Posterior cingulate gyrus (tissue), 11 donors: ENCODE results near the gene CD83.

Experiments
- DNase-seq, 10 donors: peaks; one replicate each; pipeline versions ENCODE4 v3.0.0 to v3.0.0-alpha.2; 2020 to 2021; ENCODE audit warnings: mixed read lengths in 3 of 10
- intact Hi-C: fragments of 100-400 bp; cut with DNase I; formaldehyde crosslinking; loops from one replicate; pipeline ENCODE4 v1.15.1; 2023

CD83 gene

DNA sequence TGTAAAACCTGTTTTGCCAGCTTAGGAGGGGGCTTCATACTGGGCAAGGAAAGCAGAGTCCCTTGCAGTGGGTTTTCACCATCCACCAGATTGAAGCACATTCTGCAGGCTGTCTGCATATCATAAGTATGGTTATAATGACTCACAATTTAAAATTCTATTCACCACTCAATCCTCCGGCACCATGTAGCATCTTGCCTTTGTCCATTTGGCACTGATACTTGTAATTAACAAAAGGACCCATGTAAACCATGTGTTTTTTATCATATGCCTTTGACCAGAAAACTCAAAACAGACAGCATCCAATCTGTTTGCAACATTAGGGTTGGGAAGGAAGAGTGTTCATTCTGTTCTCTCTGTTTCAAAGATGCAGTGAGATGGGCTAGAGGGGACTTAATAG lies 3.0 kb downstream of the CD83 start:
- intact Hi-C loops = loop anchor here (10.0 kb wide), 1 partner anchor 1504 kb away; no protein-coding TSS in a partner anchor
- no peak for DNase-seq

DNA sequence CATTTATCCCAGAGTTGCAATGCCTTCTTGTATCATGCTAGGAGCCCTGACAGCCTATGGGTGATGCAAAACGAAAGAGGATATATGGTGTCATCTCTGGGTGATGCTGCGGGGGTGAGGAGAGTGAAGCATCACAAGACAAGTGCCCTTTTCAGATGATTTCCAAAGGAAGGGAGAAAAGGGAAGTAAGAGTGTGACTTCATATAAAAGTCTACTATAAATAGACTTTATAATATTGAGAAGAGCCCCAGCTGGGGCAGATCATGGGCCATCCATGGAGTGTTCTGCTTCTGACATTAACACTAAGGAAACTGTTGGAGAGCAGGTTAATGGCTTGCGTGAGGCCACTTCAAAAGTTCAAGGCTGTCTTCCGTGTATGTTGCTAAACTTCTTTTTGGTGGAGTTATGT lies 4.4 kb downstream of the CD83 start:
- no peak for DNase-seq
- intact Hi-C loops = loop anchor here (10.0 kb wide), 1 partner anchor 1503 kb away; no protein-coding TSS in a partner anchor

- intact Hi-C loops = loop anchor here (10.0 kb wide), 1 partner anchor 1501 kb away; no protein-coding TSS in a partner anchor
- DNase-seq = no peak
Observed at GRCh38 chr6:14123386-14124111, 6.0 kb downstream of the CD83 start.

- intact Hi-C loops = loop anchor here (10.0 kb wide), 1 partner anchor 1499 kb away; no protein-coding TSS in a partner anchor
- no peak for DNase-seq
Observed at GRCh38 chr6:14125346-14125745, 7.8 kb downstream of the CD83 start.

GRCh38 chr6:14126191-14126590 lies 8.6 kb downstream of the CD83 start:
- intact Hi-C loops = loop anchor here (10.0 kb wide), 1 partner anchor 1499 kb away; no protein-coding TSS in a partner anchor
- peak in 3 of 10 donors; percentile 21 to 85 (median 45) for DNase-seq

DNA sequence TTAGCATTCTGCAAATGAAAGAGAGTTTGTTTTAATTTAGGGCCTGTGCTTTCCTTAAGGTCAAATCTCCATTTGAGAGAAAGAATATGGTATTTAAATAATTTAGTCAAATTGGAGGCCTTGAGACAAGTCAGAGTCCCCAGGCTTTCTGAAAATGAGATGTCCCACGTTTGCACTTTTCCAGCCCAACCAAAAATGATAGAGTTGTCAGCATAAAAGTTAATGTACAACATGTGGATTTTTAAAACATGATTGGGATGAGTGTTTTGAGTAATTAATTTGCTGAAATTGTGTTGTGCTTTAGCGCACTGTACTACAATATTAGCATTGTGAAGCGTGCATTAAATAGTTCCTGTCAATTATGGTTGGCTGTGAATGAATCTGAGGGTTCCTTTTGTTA lies 10.0 kb downstream of the CD83 start:
- intact Hi-C loops = loop anchor here (10.0 kb wide), 1 partner anchor 1497 kb away; no protein-coding TSS in a partner anchor
- no peak for DNase-seq

GRCh38 chr6:14128012-14128411 lies 10.4 kb downstream of the CD83 start:
- intact Hi-C loops = loop anchor here (10.0 kb wide), 1 partner anchor 1497 kb away; no protein-coding TSS in a partner anchor
- DNase-seq = no peak

- intact Hi-C loops = loop anchor here (10.0 kb wide), 1 partner anchor 1496 kb away; no protein-coding TSS in a partner anchor
Observed at GRCh38 chr6:14128746-14129145, 11.2 kb downstream of the CD83 start.

GRCh38 chr6:14129575-14129974 lies 12.0 kb downstream of the CD83 start:
- intact Hi-C loops = loop anchor here (10.0 kb wide), 1 partner anchor 1495 kb away; no protein-coding TSS in a partner anchor
- peak in 9 of 10 donors; percentile 32 to 93 (median 54) for DNase-seq

More at GRCh38 chr6:14128746-14129145, 11.2 kb downstream of the CD83 start:
- no peak for DNase-seq

DNA sequence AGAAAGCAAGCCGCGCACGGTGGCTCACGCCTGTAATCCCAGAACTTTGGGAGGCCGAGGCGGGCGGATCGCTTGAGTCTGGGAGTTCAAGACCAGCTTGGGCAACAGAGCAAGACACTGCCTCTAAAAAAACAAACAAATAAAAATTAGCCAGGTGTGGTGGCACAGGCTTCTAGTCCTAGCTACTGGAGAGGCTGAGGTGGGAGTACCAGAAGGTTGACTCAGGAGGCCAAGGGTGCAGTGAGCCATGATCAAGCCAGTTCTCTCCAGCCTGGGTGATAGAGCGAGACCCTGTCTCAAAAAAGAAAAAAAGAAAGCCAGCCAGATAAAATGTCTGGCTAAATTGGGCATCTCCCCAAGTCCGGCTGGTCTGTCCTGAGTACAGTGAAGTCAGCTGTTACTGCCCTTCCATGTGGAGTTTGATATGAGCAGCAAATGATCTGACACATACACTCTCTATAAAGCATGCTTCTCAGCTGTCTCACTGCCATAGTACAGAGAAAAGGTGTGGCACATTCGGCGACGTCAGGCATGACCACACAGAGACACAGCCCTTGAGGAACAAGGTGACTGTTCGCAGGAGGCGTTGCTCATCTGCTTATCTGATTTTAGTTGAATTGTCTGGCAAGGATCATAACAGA lies 13.0 kb downstream of the CD83 start:
- no peak for DNase-seq
- intact Hi-C loops = no loop called here

DNA sequence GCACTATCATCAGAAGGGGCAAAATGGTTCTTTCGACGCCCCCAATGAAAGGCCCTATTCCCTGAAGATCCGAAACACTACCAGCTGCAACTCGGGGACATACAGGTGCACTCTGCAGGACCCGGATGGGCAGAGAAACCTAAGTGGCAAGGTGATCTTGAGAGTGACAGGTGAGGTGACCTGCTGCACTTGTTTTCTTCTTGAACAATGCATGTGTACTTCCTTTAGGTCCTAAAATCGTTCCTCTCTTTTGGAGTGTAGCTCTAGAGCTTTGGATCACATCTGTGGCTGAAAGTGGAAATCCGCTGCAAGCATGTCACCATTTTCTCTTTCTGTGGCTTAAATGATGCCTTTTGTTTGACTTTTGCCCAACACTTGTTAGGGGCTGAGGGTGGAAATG lies 14.0 kb downstream of the CD83 start:
- intact Hi-C loops = no loop called here
- DNase-seq = no peak

DNA sequence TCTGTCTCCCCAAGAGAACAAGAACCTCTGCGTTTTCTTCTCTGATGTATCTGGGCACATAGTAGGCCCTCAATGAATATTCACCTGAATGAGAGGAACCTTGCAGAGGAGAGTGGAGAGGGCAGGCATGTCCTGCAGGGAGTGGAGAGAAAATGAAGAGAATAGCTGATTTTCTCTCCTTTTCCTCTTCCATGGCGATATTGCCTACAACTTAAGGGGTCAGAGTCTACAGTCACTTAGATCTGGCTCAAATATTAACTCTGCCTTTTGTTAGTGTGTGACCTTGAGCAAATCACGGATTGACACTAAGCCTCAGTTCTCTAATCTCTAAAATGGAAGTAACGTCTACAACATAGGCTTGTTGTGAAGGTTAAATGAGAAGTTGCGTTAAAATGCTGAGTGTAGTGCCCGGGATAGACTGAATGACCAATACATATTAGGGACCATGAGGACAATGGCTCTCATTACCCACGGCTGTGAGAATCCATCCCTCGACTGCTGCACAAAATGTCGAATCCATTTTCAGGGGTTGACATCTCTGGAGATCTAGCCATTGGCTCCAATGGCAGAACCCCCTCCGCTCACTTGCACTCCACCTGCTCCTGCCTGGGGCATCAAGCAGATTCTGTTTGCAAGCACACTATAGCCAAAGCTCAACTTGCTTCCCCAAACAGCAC lies 14.8 kb downstream of the CD83 start:
- intact Hi-C loops = no loop called here
- no peak for DNase-seq

DNA sequence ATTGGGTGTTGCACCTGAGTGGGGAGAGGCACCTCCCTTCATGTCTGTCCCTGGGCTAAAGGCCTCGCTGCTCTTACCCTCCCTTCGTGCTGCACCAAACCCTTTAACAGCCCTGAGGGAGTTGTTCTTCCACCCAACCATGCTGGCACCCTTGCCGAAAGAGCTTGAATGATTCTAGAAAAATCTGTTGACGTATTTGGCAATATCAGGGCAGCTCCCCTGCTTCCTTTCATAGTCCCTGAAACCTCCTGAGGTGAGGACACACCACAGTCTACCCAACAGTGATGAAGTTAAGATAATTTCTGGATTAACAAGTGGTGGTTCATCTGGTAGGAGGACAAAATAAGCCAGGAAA lies 15.3 kb downstream of the CD83 start:
- intact Hi-C loops = no loop called here
- DNase-seq = no peak

DNA sequence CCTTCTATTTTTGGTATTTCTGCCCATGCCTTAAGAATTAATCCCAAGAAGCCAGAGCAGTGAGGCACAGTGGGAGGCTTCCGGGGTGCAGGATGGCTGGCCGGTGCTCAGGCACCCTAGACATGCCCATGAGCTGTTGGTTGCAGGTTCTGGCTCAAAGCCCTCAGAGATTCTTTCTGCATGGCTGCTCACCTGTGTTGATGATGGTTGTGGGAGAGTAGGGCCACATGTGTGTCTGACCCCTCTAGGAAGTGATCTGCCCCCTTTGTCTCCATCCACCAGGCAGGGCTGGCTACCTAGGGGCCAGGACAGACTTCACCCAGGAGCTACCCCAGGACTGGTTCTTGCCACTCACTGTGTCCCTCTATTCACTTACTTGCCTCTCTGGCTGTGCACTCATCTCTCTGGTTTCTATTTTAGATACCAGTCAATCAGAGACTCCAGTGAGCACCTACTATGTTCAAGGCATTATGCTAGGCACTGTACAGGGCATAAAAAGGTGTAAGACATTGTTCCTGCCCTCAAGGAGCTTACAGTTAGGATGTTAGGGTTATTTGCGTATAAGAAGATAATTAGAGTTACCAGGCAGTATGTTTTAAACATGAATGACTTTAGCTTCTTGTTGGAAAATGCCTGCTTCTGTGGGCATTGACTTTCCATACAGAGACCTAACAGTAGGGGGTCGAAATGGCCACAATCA lies 16.8 kb downstream of the CD83 start:
- intact Hi-C loops = no loop called here
- no peak for DNase-seq

DNA sequence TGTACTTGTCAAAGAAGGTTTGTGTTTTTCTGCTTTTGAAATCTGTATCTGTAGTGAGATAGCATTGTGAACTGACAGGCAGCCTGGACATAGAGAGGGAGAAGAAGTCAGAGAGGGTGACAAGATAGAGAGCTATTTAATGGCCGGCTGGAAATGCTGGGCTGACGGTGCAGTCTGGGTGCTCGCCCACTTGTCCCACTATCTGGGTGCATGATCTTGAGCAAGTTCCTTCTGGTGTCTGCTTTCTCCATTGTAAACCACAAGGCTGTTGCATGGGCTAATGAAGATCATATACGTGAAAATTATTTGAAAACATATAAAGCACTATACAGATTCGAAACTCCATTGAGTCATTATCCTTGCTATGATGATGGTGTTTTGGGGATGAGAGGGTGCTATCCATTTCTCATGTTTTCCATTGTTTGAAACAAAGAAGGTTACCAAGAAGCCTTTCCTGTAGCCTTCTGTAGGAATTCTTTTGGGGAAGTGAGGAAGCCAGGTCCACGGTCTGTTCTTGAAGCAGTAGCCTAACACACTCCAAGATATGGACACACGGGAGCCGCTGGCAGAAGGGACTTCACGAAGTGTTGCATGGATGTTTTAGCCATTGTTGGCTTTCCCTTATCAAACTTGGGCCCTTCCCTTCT lies 18.4 kb downstream of the CD83 start:
- DNase-seq = no peak
- intact Hi-C loops = no loop called here

DNA sequence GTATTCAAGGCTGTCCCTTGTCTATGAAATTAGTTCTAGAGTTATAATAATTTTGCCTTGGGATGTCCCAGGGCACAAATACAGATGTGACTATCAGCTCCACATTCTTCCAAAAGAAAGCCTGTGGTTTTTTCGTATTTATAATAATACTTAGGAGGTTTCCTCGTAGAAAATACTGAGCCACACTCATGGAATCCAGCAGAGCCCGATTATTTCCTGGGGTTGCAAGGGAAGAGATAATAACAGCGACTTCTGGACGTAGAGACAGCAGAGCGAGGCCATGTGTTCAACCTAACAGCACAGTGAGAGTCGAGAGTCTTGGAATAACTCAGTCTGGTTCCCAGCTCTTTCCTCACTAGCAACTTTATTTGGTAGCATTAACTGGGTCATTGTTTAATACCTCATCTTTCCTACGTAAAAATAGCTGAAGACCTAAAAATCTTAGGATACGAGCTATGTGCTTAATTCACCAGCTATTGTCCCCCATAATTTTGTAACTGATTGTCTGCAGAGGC lies 21.2 kb downstream of the CD83 start:
- no peak for DNase-seq
- intact Hi-C loops = no loop called here

DNA sequence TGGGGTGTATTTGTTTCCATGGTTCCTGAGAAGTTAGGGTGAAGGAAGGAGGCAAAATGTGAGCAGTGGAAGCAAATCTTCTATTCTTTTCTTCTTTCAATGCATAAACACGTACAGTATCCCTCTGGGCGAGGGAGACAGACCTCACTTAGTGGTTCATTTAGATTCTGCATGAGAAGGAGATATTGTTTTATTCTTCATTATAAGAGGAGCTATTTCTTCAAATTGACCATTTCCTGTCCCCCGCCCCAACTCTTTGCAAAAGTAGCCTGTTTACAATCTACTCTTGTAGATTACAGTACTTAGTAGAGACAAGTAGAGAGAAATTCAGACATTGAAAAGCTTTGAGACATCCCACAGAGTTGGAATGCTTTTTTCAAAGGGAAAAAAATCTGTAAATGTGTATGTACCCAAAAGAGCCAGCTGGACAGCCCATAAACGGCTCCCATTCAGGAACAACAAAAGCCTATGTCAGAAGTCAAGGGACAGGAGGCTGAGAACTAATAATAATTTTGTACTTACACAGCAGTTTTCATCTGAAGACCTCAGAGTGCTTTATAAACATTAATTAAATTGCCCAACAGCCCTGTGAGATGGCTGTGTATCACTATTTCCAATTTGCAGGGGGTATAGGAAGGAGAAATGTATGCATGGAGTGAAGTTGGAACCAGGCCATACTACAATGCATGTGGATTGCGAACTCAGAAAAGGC lies 23.9 kb downstream of the CD83 start:
- intact Hi-C loops = no loop called here
- DNase-seq = no peak

- DNase-seq = peak in 1 of 10 donors; percentile 78
- intact Hi-C loops = no loop called here
Observed at GRCh38 chr6:14142063-14142450, 24.5 kb downstream of the CD83 start.
